ENCODE data around the gene NLRP14. TPM values are rescaled to one million over a fixed set of nuclear protein-coding genes. Genes with fewer than 3 reads are reported as not detected.

The NLRP14 gene
- total and polyA plus RNA-seq, 2 donors (not counting 3 experiments of a cell fraction or from before 2014, with no cell fraction given), result 0.24 to 0.26 TPM

- FAIRE-seq (peak; percentile 24), DNase-seq (ENCODE audit: low read depth, low spot score) (peak; percentile 64)
- H3K4me3 ChIP-seq (replicated peaks in 1 of 3; ENCODE audit: insufficient read depth in 1 of 3, low read depth in 1 of 3, low read length in 3 of 3), result no peak overlapping the region
- POLR2A ChIA-PET, result no interaction called here
- peak overlapping the region; percentile 57 for H3K4me2 ChIP-seq (ENCODE audit: insufficient read depth, low read length)
- TF ChIP-seq POLR2A (IDR thresholded peaks at IDR 0.05; ENCODE audit: low read depth, low read length), result no peak
- no peak for TF ChIP-seq CTCF (IDR thresholded peaks at IDR 0.05; ENCODE audit: extremely low read depth in 1 of 2, insufficient read depth in 1 of 2, low read depth in 1 of 2, low read length in 2 of 2)
- no peak for TF ChIP-seq POLR2AphosphoS5 (IDR thresholded peaks at IDR 0.05; ENCODE audit: insufficient read depth, low read depth, low read length)
- TF ChIP-seq FOS (IDR thresholded peaks at IDR 0.05; ENCODE audit: borderline replicate concordance, insufficient read depth, low read length), result peak; percentile 30
- no peak for TF ChIP-seq MAX (IDR thresholded peaks at IDR 0.05; ENCODE audit: insufficient read depth, insufficient read length)
- no peaks in the 10 kb centered on the region for H3K9me1 ChIP-seq (replicated peaks; ENCODE audit: control insufficient read depth, extremely low read depth, insufficient read depth, low read length)
- intact Hi-C loops (cut with micrococcal nuclease) (loop anchor here (1.0 to 5.0 kb wide), 2 partner anchors 37 to 920 kb away; partner anchors contain the start of genes NLRP14 and ZNF214), dilution Hi-C loops (cut with MboI; ENCODE audit: extremely low pct_ligation_motif_present, low sequenced_read_pairs) (no loop called here)
- H3K27ac ChIP-seq (ENCODE audit: insufficient read depth, low read depth, low read length), result peak overlapping the region; percentile 81
- peak overlapping the region; percentile 77 for H2AFZ ChIP-seq (ENCODE audit: low read depth, low read length)
- CTCF ChIA-PET, result interaction anchor here (1.1 to 1.6 kb wide), 4 partner anchors 21 to 222 kb away, joined by 3 to 8 read pairs (median 4); partner anchors contain the start of gene NLRP14
- no TSS peak for BruUV-seq (replicated peaks)
- no peaks in the 10 kb centered on the region for H3K79me2 ChIP-seq (ENCODE audit: control insufficient read depth, insufficient read depth, low read length)
- peaks cover 31% of the 10 kb centered on the region for H3K4me1 ChIP-seq (ENCODE audit: control insufficient read depth, extremely low read depth, insufficient read depth, low read length)
- no peaks in the 10 kb centered on the region for H3K27me3 ChIP-seq (ENCODE audit: control insufficient read depth in 2 of 2, insufficient read depth in 2 of 2, low read length in 2 of 2)
- H3K36me3 ChIP-seq (ENCODE audit: control insufficient read depth in 2 of 2, extremely low read depth in 1 of 2, insufficient read depth in 2 of 2, low read length in 2 of 2), result no peaks in the 10 kb centered on the region
- no peaks in the 10 kb centered on the region for H3K9me3 ChIP-seq (replicated peaks; ENCODE audit: control insufficient read depth, insufficient read depth, low read length)
- H3K9ac ChIP-seq (replicated peaks; ENCODE audit: extremely low read depth, insufficient read depth, low read length), result peak overlapping the region; percentile 37
- no peaks in the 10 kb centered on the region for H4K20me1 ChIP-seq (replicated peaks; ENCODE audit: control insufficient read depth, extremely low read depth, insufficient read depth, low read length)
Observed at GRCh38 chr11:7056828-7057513, 36.7 kb downstream of the NLRP14 start.
